ENCODE data around the gene SUPT6H. TPM values are rescaled to one million over a fixed set of nuclear protein-coding genes. Genes with fewer than 3 reads are reported as not detected.

SUPT6H gene
- total RNA-seq, 4 donors from 2014 or later = 56.4 to 101 (median 66.6) TPM

GRCh38 chr17:28743243-28744103 lies 81.5 kb downstream of the SUPT6H start, which contains the start of gene TRAF4:
TSS of gene TRAF4 (plus strand) at chr17:28744011. CDS start at chr17:28744113, 102 bp downstream.
- Histone ChIP-seq H3K4me1 (peaks cover 0 to 63% (median 38%) of the 10 kb centered on the region in 4 donors), H3K36me3 (peaks cover 0 to 15% (median 0%) of the 10 kb centered on the region in 3 donors), H3K4me3 (peak within 1 kb of the TSS; percentile 63 to 89 (median 86)), H3K9me3 (no peaks in the 10 kb centered on the region), H3K27ac (peak within 1 kb of the TSS; percentile 93 to 100 (median 98)), H3K27me3 (no peaks in the 10 kb centered on the region)
- peak; percentile 72 to 73 for DNase-seq (ENCODE audit: low spot score in 2 of 2)
- peak; percentile 100 for TF ChIP-seq POLR2A (IDR thresholded peaks at IDR 0.05)
- TF ChIP-seq EP300 (IDR thresholded peaks at IDR 0.05) = no peak
- TF ChIP-seq CTCF (IDR thresholded peaks at IDR 0.05) = peak; percentile 17 to 80 (median 38)
- 1 to 2% methylated on average over 27 to 29 of the region's 70 CpGs for WGBS, 2 donors

- Histone ChIP-seq H3K27me3 (no peaks in the 10 kb centered on the region), H3K4me3 (peak overlapping the region; percentile 63 to 89 (median 86)), H3K27ac (peak overlapping the region; percentile 93 to 100 (median 98)), H3K9me3 (no peaks in the 10 kb centered on the region), H3K4me1 (peaks cover 0 to 72% (median 38%) of the 10 kb centered on the region in 4 donors), H3K36me3 (peaks cover 0 to 23% (median 0%) of the 10 kb centered on the region in 3 donors)
- DNase-seq (ENCODE audit: low spot score in 2 of 2) = peak in 1 of 2 donors; percentile 54
- WGBS, 2 donors = 1 to 2% methylated on average over 22 to 53 of the region's 61 CpGs
- no peak for TF ChIP-seq CTCF (IDR thresholded peaks at IDR 0.05)
- TF ChIP-seq EP300 (IDR thresholded peaks at IDR 0.05) = peak in 1 of 2 donors; percentile 63
- no peak for TF ChIP-seq POLR2A (IDR thresholded peaks at IDR 0.05)
Measured at GRCh38 chr17:28744104-28744971, 82.3 kb downstream of the SUPT6H start.

GRCh38 chr17:28744972-28745785 lies 83.2 kb downstream of the SUPT6H start:
- Histone ChIP-seq H3K27ac (peak overlapping the region; percentile 93 to 100 (median 98)), H3K27me3 (no peaks in the 10 kb centered on the region), H3K4me3 (peak overlapping the region; percentile 63 to 89 (median 86)), H3K9me3 (no peaks in the 10 kb centered on the region), H3K36me3 (peaks cover 0 to 29% (median 0%) of the 10 kb centered on the region in 3 donors), H3K4me1 (peaks cover 0 to 80% (median 40%) of the 10 kb centered on the region in 4 donors)
- peak; percentile 30 to 41 for DNase-seq (ENCODE audit: low spot score in 2 of 2)
- WGBS, 2 donors = 2 to 3% methylated on average over 21 to 23 of the region's 31 CpGs
- TF ChIP-seq CTCF (IDR thresholded peaks at IDR 0.05) (peak in 1 of 5 experiments; percentile 34), POLR2A (IDR thresholded peaks at IDR 0.05) (peak in 1 of 2 donors; percentile 56), EP300 (IDR thresholded peaks at IDR 0.05) (peak in 1 of 2 donors; percentile 65)

- DNase-seq (ENCODE audit: low spot score in 2 of 2) = no peak
- peak overlapping the region in 3 of 4 donors; percentile 63 to 89 (median 87) for H3K4me3 ChIP-seq
- H3K36me3 ChIP-seq = peaks cover 0 to 34% (median 0%) of the 10 kb centered on the region in 3 donors
- H3K9me3 ChIP-seq = no peaks in the 10 kb centered on the region
- no peaks in the 10 kb centered on the region for H3K27me3 ChIP-seq
- H3K4me1 ChIP-seq = peaks cover 0 to 87% (median 40%) of the 10 kb centered on the region in 4 donors
- peak overlapping the region; percentile 93 to 100 (median 98) for H3K27ac ChIP-seq
- WGBS, 2 donors = 59% methylated on average over 4 of the region's 4 CpGs; no CpG with 5 or more reads in 1 of the 2 donors
- no peak for TF ChIP-seq POLR2A (IDR thresholded peaks at IDR 0.05)
- no peak for TF ChIP-seq EP300 (IDR thresholded peaks at IDR 0.05)
- no peak for TF ChIP-seq CTCF (IDR thresholded peaks at IDR 0.05)
Measured at GRCh38 chr17:28745786-28746411, 83.9 kb downstream of the SUPT6H start.
